ENCODE results near the gene DDX27. TPM values are rescaled to one million over a fixed set of nuclear protein-coding genes. Genes with fewer than 3 reads are reported as not detected.

DDX27 gene
- total RNA-seq, 1 donor from 2014 or later = 19.6 TPM

DNA sequence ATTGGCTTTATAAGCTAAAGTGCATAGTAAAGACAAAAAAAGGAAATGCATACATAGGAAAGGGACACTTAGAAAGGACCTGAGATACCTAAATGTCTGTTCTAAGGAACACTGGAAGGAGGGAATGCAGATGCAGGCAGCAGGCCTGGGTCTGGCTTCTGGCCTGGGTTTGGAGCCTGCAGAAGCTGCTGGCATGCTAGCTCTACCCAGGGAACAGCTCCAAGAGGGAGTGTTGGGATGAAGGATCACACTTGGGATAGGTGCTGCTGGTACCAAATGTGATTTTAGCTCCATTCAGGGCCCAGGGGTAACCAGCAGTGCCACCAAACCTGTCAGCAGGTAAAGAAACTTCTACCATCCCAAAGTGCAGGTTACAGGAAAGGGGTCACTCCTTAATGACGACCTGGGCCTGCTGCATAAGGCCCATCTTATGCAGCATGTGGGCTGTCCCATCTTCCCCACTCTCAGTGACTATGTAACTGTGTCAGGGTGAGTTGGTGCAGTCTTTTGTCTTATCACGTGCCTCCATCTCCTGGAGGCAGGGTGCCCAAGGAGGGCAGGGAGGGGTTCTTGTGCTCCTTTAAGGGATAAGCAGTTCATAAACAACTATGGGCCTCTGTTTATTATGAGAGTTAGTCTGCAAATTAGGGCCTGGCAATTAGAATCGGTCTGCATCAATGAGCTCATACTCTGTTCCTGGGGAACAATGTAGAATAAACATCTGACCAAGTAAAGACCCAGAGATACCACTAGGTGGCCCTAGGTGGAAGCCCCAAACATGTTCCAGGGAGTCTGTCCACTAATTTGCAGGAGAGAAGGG is 26.9 kb downstream of the DDX27 start:
- DNase-seq (ENCODE audit: low spot score in 2 of 2) = peak; percentile 28 to 65
- FAIRE-seq = no peak

DNA sequence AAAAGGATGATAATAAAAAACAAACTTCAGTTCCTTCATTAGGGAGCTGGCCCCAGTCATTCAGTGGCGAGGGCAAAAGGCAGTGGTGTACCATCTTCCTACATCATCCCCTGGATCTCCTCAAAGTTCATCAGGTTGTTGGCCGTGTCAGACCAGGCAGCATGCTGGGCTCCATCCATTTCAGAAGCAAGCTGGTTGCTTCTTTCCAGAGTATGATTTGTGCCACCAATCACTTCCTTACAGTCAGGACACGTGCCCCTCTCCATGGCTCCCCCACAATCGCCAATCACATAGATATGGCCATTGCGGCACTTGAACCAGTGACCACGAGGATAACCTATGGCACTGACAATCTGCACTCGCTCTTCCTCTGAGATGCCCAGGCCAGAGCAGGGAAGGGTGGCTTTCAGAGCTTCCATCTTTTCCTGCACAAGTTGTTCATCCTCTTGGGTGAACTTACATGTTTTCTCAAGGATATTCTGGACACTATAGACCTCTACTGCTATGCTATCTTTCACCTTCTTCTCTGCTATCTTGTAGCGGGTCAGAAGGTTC is 28.0 kb downstream of the DDX27 start:
- FAIRE-seq (no peak), DNase-seq (ENCODE audit: low spot score in 2 of 2) (no peak)

DNA sequence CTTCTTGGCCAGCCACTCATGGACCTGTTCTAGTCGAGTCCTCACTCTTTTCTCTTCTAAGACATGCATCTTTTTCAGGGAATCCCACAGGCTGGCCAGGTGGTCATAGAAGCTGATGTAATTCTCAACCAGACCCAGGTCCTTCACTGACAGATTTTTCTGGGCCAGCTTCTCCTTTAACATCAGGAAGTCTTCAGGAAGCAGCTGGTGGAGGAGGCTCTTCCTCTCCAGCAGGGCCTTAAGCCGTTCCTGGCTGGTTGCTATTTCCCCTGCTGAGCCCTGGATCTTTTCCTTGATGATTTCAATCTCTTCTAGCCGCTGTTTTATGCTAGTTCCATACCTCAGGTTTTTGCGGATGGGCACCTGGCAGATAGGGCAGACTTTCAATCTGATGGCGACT is 28.6 kb downstream of the DDX27 start:
- FAIRE-seq = no peak
- no peak for DNase-seq (ENCODE audit: low spot score in 2 of 2)

DNA sequence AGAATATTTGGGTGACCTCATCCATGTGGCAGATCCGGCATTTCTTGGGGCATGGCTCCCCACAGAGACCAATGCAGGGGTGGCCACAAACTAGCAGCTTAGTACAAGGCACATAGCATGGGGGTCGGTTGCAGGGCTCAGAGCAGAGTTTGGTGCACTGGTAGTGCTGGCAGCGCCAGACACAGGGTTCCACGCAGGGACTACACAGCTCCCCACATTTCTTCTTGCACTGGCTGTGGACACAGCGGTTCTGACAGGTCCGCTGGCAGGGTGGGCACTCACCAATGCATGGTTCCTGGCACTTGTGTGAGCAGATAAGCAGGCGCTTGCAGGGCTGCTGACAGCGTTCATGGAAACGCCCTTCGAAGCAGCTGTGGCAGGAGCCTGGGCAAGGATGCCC is 29.1 kb downstream of the DDX27 start:
- FAIRE-seq = no peak
- no peak for DNase-seq (ENCODE audit: low spot score in 2 of 2)

DNA sequence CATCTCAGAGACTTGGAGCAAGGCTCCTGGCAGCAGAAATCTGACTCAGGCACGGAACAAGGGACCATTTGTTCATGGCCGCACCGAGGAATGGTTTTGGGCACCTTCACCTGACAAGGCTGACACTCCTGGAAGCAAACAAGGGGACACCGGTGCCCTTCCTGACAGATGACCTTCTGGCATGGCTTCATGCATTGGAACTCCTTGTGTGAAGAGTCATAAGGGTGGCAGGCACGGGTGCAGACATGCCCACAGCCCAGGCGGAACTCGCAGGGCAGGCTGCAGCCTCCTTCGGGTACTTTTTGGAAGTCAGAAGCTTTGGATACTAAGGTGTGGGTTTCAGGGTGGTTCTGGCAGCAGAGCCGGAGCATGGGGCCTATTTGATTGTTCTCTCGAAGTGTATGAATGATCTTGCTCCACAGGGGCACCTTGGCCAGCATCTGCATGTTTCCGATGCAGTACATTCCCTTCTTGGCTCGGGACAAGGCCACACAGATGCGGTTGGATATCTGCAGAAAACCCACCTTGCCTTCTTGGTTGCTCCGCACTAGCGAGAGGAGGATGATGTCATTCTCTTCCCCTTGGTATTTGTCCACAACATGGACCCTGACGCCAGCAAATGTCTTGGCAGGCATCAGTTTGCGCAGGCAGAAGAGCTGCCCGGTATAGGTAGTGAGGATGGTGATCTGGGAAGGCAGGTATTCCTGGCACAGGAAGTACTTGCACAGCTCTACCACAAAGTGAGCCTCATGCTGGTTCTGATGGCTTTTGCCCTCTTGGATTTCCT is 29.9 kb downstream of the DDX27 start:
- DNase-seq (ENCODE audit: low spot score in 2 of 2) (no peak), FAIRE-seq (no peak)

DNA sequence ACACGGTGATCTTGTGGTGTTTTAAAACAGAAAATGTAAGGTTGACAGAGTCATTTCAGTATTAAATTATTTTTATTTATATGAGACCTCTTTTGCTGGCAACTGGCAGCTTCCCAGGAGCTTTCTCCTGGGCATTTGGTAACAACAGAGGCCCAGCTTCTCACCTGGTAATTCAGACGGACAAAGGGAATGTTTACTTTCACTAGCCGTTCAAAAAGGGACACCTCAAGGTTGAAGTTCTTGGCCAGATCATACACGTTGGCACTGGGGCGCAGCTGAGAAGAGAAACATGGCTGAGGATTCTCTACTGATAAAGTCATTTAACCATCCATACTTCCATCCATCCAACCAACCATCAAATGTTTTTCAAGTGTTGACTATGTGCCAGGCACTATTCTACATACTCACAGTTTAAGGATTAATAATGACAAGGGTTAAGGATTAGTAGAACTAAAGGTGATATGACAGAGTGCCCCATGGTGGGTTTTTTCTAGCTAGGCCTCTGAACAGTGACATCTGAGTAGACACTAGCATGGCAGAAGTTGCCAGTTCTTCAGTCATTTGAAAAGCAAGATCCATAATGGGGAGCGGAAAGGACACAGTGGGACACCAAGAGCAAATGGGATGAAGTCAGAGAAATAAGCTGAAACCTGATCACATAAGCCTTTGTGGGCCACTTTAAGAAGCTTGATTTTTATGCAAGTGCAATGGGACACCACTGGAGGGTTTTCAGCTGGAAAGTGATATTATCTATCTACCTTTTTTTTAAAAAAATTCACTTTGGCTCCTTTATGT is 33.5 kb downstream of the DDX27 start:
- FAIRE-seq = no peak

DNA sequence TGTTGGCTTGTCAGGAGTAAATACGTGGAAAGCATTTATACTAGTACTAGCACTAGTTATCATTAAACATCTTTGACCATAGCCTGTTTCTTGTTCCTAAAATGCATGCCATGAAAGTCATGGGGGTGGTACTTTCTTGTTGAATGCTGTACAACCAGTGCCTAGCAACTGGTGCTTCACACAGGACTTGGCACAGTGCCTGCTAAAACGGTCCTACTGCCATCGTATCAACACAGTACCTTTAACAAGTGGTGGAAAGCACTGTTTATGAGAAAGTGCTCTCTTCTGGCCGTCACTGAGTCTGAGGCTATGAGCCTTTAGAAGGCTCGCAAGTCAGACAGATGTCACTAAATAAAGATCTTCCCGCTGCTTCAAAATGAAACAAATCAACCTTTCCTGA is 37.0 kb downstream of the DDX27 start:
- FAIRE-seq = no peak
- DNase-seq (ENCODE audit: low spot score in 2 of 2) = no peak

More for the DNA sequence above, 33.5 kb downstream of the DDX27 start:
- no peak for DNase-seq (ENCODE audit: low spot score in 2 of 2)

DNA sequence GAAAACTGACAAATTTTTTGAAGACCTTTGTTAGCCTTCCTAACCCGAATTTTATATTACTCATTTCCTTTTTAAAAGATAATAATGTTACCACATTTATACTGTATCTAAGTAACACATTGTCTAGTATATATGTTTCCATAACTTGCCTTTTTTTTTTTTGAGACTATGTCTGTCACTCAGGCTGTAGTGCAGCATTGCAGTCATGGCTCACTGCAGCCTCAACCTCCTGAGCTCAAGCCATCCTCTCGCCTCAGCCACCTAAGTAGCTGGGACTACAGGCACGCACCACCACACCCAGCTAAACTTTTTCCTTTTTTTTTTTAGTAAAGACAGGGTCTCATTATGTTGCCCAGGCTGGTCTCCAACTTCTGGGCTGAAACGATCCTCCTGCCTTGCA is 40.1 kb downstream of the DDX27 start:
- FAIRE-seq (no peak), DNase-seq (ENCODE audit: low spot score in 2 of 2) (no peak)

DNA sequence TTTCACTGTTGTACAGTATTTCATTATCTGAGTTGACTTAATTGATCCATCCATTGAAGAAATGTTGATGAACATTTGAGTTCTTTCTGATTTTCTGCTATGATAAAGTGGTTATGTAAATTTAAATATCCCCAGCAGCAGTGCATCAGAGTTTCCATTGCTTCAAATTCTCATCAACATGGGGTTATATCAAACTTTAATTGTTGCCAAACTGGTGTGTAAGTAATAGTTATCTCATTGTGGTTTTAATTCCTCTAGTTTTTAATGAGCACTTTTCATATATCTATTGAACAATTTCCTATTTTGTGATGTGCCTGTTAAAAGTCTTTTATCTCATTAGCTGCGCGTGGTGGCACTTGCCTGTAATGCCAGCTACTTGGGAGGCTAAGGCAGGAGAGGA is 40.6 kb downstream of the DDX27 start:
- no peak for DNase-seq (ENCODE audit: low spot score in 2 of 2)
- FAIRE-seq = no peak

DNA sequence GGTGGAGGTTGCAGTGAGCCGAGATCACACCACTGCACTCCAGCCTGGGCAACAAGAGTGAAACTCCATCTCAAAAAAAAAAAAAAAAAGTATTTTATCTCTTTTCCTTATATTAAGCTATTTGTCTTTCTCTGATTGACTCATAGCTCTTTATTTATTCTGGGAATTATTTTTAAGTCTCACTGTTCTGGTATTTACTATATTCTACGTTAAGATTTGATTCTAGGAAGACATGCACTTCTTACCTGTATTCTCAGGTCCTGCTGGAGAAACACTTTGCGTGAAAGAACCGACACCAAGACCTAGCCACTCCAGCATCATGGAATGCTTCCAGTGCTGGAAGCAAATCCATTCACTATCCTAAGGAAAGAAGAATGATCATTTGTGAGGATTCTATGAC is 41.0 kb downstream of the DDX27 start:
- no peak for FAIRE-seq
- DNase-seq (ENCODE audit: low spot score in 2 of 2) = no peak

DNA sequence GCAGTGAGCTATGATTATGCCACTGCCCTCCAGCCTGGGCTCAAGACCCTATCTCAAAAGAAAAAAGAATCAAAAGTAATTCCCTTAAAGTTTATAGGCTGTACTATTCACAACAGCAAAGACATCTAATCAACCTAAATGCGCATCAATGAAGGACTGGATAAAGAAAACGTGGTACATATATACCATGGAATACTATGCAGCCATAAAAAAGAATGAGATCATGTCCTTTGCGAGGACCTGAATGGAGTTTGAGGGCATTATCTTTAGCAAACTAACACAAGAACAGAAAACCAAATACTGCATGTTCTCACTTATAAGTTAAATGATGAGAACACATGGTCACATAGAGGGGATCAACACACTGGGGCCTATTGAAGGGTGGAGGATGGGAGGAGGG is 42.0 kb downstream of the DDX27 start:
- no peak for FAIRE-seq
- DNase-seq (ENCODE audit: low spot score in 2 of 2) = no peak

DNA sequence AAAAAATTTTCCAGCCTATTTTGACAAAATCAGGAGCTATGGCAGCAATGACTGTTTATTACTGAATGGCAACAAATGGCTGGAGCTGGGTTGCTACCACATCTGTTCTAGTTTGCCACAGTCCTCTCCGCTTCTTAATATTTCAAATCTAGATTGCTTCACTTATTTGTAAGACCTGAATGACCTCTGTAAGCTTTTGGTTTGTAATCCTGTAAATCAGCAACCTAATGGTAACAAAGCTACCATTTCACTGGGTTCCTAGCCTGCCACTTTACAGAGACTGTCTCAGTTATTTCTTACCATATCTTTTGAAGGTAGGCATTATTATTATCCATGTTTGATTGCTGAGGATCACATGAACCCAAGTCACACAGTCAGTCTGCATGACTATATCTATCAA is 43.2 kb downstream of the DDX27 start:
- DNase-seq (ENCODE audit: low spot score in 2 of 2) (no peak), FAIRE-seq (no peak)

DNA sequence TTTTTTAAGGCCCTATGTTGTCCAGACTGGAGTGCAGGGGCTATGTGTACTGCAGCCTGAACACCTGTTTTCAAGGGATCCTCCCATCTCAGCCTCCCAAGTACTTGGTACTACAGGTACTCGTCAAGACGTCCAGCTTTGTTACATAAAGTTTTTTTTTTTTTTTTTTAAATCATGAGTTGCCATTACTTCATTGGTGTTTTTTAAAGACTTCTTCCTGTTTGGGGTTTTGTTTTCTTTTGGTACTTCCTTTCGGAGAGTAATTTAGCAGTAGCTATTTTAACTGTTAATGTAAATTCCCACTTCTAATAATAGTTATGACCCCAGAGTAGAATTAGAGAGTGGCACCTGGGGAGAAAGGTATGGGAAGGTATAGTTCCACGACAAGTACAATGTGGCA is 48.1 kb downstream of the DDX27 start:
- no peak for FAIRE-seq

DNA sequence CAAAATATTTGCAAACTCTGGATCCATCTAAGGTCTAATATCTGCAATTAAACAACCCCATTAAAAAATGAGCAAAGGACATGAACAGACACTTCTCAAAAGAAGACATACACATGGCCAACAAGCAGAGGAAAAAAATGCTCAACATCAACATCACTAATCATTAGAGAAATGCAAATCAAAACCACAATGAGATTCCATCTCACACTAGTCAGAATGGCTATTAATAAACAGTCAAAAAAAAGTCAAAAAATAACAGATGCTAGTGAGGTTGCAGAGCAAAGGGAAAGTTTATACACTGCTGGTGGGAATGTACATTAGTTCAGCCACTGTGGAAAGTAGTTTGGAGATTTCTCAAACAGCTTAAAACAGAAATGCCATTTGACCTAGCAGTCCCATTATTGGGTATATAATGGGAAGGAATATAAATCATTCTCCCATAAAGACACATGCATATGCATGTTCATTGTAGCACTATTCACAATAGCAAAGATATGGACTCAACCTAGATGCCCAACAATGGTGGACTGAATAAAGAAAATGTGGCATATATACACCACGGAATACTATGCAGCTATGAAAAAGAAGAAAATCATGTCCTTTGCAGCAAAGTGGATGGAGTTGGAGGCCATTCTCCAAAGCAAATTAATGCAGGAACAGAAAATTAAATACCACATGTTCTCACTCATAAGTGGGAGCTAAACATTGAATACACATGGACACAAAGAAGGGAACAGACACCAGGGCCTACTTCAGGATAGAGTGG is 49.6 kb downstream of the DDX27 start:
- FAIRE-seq = no peak
- no peak for DNase-seq (ENCODE audit: low spot score in 2 of 2)

More for the DNA sequence above, 48.1 kb downstream of the DDX27 start:
- DNase-seq (ENCODE audit: low spot score in 2 of 2) = no peak

DNA sequence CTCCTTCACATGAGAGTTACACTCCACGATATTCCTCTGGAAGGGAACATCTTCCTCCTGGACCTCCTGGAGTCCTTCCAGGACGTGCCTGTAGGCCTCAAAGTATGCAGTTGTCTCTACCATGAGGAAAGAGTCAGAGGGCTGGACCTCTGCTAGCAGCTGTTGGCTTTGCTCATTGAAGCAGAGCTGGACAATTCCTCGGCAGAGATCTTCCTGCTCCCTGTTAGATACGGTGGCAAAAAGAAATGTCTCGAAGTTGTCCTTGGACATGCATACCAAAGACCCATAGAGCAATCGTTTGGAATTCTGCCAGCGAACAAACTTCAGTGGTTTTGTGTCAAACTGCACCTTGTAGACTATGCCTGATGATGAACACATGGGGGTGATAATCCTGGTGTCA is 51.0 kb downstream of the DDX27 start:
- DNase-seq (ENCODE audit: low spot score in 2 of 2) (no peak), FAIRE-seq (no peak)

DNA sequence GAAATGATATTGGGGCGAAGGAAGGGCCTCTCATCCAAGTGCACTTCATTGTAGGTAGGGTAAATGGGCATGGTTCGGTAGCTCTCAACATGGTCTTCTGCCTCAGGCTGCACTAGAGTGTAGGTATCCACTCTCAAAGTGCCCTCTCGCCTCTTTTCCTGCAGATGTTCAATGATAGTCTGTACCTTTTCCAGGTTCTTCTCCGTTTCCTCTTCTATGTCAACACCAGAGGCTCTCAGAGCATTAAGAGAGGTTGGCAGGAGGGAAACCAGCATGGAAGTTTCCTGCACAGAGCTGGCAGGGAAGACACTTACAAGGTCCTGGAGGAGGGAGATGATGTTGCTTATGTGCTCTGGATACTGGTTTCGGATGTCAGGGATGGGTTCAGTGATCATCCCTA is 51.5 kb downstream of the DDX27 start:
- no peak for FAIRE-seq
- no peak for DNase-seq (ENCODE audit: low spot score in 2 of 2)

DNA sequence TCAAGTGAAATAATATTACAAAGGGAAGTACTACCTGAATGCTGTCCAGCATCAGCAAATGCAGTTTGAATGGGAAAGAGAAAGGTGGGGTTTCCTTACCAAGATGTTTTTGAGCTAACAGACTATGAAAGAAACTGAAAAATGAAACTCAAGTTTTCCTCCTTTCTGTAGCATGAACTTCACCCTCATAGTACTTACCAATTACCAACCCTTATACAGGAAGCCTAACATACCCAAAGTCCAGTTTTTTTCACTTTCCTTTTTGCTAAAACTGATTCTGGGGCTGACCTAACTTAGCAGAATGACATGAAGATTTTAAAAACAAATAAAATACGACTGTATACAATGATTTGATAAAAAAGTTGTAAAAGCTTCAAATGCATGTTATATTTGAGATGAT is 53.4 kb downstream of the DDX27 start:
- DNase-seq (ENCODE audit: low spot score in 2 of 2) = no peak
- FAIRE-seq = no peak

DNA sequence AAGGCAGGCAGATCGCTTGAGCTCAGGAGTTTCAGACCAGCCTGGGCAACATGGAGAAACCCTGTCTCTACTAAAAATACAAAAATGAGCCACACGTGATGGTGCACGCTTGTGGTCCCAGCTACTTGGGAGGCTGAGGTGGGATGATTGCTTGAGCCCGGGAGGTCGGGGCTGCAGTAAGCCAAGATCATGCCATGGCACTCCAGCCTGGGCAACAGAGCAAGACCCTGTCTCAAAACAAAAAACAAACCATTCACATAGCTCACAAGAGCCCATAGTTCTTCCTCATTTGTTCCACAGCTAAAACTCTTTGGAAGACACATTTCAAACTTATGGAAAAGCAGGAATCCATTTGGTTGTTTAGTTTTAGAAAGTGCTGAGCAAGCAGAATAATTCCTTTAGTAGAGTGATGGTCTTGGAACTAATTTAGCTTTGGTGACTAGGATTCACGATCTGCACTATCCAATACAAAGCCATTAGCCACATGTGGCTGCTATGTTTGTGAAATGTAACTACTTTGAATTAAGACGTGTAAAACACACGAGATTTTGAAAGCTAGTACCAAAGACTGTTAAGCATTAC is 54.6 kb downstream of the DDX27 start:
- no peak for DNase-seq (ENCODE audit: low spot score in 2 of 2)
- FAIRE-seq = no peak

DNA sequence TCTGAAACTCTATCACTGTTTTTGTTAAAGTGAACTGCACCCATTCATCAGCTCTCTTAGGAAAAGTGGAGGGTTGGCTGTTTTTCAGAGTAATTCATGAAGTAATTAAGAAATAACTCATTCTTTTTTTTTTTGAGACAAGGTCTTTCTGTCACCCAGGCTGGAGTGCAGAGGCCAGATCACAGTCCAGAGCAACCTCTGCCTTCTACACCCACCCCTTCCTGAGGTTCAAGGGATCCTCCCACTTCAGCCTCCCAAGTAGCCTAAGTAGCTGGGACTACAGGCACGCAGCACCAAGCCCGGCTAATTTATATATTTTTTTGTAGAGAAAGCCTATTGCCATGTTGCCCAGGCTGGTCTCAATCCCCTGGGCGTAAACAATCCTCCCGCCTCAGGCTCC is 56.0 kb downstream of the DDX27 start:
- DNase-seq (ENCODE audit: low spot score in 2 of 2) = no peak
- FAIRE-seq = no peak

DNA sequence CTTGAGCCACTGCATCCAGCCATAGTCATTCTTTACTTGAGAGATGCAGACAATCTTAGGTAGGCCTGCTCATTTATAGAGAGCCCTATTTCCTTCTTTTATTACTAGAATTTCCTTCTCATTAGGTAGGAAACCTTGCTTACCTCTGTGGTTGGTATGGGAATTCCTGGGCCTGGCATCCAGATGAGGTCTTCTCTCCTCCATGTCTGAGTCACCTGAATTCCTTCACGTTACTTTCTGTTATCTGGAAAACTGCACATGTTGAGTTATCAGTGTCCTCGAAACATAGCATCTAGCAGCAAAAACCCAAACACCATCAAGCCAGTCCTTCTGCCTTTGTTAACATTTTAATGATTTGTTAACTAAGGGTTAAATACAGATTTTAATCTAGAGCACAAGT is 56.4 kb downstream of the DDX27 start:
- no peak for FAIRE-seq
- DNase-seq (ENCODE audit: low spot score in 2 of 2) = no peak
